Measurements from ENCODE around the gene JPH4. TPM values are rescaled to one million over a fixed set of nuclear protein-coding genes. Genes with fewer than 3 reads are reported as not detected.

The JPH4 gene
- total RNA-seq, 2 experiments from 2014 or later = 0.05 TPM; not detected in 1

- peaks cover 26% of the 10 kb centered on the region for H3K36me3 Mint-ChIP-seq (ENCODE audit: low read depth)
- no peaks in the 10 kb centered on the region for H3K27me3 Mint-ChIP-seq (ENCODE audit: low read depth)
- CTCF ChIA-PET = interaction anchor here (1.0 to 11.2 kb wide), 2 partner anchors 9 to 87 kb away, joined by 3 to 209 read pairs; no protein-coding TSS in a partner anchor
- peaks cover 30% of the 10 kb centered on the region for H3K4me1 Mint-ChIP-seq (ENCODE audit: low read depth)
- no peak overlapping the region for H3K27ac Mint-ChIP-seq
- no peak overlapping the region for H3K4me3 Mint-ChIP-seq
- no peaks in the 10 kb centered on the region for H3K9me3 Mint-ChIP-seq
- DNase-seq = no peak
- intact Hi-C loops (cut with micrococcal nuclease) = loop anchor here (2.0 kb wide), 2 partner anchors 97 to 575 kb away; partner anchors contain the start of genes EMC9 and NGDN
Measured at GRCh38 chr14:23565626-23566025, 13.0 kb downstream of the JPH4 start.

GRCh38 chr14:23564876-23565275 lies 13.7 kb downstream of the JPH4 start:
- DNase-seq = no peak
- no peaks in the 10 kb centered on the region for H3K9me3 Mint-ChIP-seq
- intact Hi-C loops (cut with micrococcal nuclease) = no loop called here
- no peak overlapping the region for H3K4me3 Mint-ChIP-seq
- no peaks in the 10 kb centered on the region for H3K27me3 Mint-ChIP-seq (ENCODE audit: low read depth)
- peaks cover 35% of the 10 kb centered on the region for H3K4me1 Mint-ChIP-seq (ENCODE audit: low read depth)
- peaks cover 29% of the 10 kb centered on the region for H3K36me3 Mint-ChIP-seq (ENCODE audit: low read depth)
- CTCF ChIA-PET = interaction anchor here (11.2 kb wide), 1 partner anchor 86 kb away, joined by 209 read pairs; no protein-coding TSS in a partner anchor
- H3K27ac Mint-ChIP-seq = no peak overlapping the region

DNA sequence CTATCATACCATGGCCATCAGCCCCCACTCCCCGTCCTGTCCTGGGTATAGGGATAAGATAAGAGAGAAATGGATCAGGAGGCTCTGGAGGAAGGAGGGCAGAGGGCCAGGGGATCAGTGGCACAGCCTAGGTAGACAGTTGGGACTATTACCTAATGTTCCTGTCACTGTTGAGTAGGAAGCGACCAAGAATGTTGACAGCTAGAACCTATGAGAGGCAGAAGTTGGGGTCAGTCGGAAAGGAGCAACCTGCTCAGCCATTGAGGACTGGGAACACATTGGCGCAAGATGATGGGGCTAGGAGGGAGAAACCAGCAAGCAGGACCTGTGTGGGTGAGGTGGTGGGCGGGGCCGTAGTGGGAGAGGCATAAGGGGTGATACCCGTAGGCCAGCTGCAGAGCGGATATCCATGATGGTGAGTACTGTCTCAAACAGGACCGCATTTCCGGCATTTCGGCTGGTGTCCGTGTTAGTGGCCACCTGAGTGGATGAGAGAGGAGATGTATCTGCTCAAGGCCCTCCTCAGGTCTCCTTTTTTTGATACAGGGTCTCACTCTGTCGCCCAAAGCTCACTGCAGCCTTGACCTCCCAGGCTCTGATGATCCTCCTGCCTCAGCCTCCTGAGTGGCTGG lies 14.3 kb downstream of the JPH4 start:
- DNase-seq = no peak
- Mint-ChIP-seq H3K4me1 (ENCODE audit: low read depth) (peaks cover 41% of the 10 kb centered on the region), H3K27me3 (ENCODE audit: low read depth) (no peaks in the 10 kb centered on the region), H3K4me3 (no peak overlapping the region), H3K9me3 (no peaks in the 10 kb centered on the region), H3K36me3 (ENCODE audit: low read depth) (peaks cover 32% of the 10 kb centered on the region), H3K27ac (no peak overlapping the region)
- intact Hi-C loops (cut with micrococcal nuclease) = no loop called here
- CTCF ChIA-PET = interaction anchor here (1.2 to 11.2 kb wide), 4 partner anchors 8 to 86 kb away, joined by 3 to 209 read pairs (median 9); no protein-coding TSS in a partner anchor

GRCh38 chr14:23563473-23564180 lies 15.0 kb downstream of the JPH4 start:
- Mint-ChIP-seq H3K4me1 (ENCODE audit: low read depth) (peaks cover 41% of the 10 kb centered on the region), H3K9me3 (no peaks in the 10 kb centered on the region), H3K4me3 (no peak overlapping the region), H3K27me3 (ENCODE audit: low read depth) (no peaks in the 10 kb centered on the region), H3K27ac (no peak overlapping the region), H3K36me3 (ENCODE audit: low read depth) (peaks cover 35% of the 10 kb centered on the region)
- CTCF ChIA-PET = interaction anchor here (0.5 to 11.2 kb wide), 17 partner anchors 9 to 347 kb away, joined by 3 to 209 read pairs (median 3); partner anchors contain the start of genes MYH7, PABPN1 and ZFHX2
- intact Hi-C loops (cut with micrococcal nuclease) = no loop called here
- DNase-seq = no peak

- peaks cover 38% of the 10 kb centered on the region for H3K4me1 Mint-ChIP-seq (ENCODE audit: low read depth)
- no peaks in the 10 kb centered on the region for H3K9me3 Mint-ChIP-seq
- peaks cover 35% of the 10 kb centered on the region for H3K36me3 Mint-ChIP-seq (ENCODE audit: low read depth)
- peak; percentile 67 for DNase-seq
- CTCF ChIA-PET = interaction anchor here (0.5 to 11.2 kb wide), 17 partner anchors 8 to 348 kb away, joined by 3 to 209 read pairs (median 3); partner anchors contain the start of genes MYH7, PABPN1 and ZFHX2
- H3K27me3 Mint-ChIP-seq (ENCODE audit: low read depth) = no peaks in the 10 kb centered on the region
- peak overlapping the region; percentile 10 for H3K27ac Mint-ChIP-seq
- intact Hi-C loops (cut with micrococcal nuclease) = loop anchor here (1.0 kb wide), 1 partner anchor 85 kb away; no protein-coding TSS in a partner anchor
- no peak overlapping the region for H3K4me3 Mint-ChIP-seq
Measured at GRCh38 chr14:23562822-23563472, 15.6 kb downstream of the JPH4 start.

- H3K36me3 Mint-ChIP-seq (ENCODE audit: low read depth) = peaks cover 35% of the 10 kb centered on the region
- peak overlapping the region; percentile 10 for H3K27ac Mint-ChIP-seq
- H3K9me3 Mint-ChIP-seq = no peaks in the 10 kb centered on the region
- H3K4me1 Mint-ChIP-seq (ENCODE audit: low read depth) = peaks cover 40% of the 10 kb centered on the region
- no peak for DNase-seq
- intact Hi-C loops (cut with micrococcal nuclease) = loop anchor here (1.0 kb wide), 1 partner anchor 84 kb away; no protein-coding TSS in a partner anchor
- no peak overlapping the region for H3K4me3 Mint-ChIP-seq
- CTCF ChIA-PET = interaction anchor here (0.8 to 11.2 kb wide), 14 partner anchors 8 to 348 kb away, joined by 3 to 209 read pairs (median 6); partner anchors contain the start of genes PABPN1 and ZFHX2
- H3K27me3 Mint-ChIP-seq (ENCODE audit: low read depth) = no peaks in the 10 kb centered on the region
Measured at GRCh38 chr14:23561873-23562821, 16.4 kb downstream of the JPH4 start.

GRCh38 chr14:23561259-23561658 lies 17.3 kb downstream of the JPH4 start:
- CTCF ChIA-PET = interaction anchor here (0.8 to 11.2 kb wide), 9 partner anchors 9 to 240 kb away, joined by 3 to 209 read pairs (median 6); partner anchors contain the start of genes PABPN1 and ZFHX2
- Mint-ChIP-seq H3K36me3 (ENCODE audit: low read depth) (peaks cover 35% of the 10 kb centered on the region), H3K9me3 (no peaks in the 10 kb centered on the region), H3K4me1 (ENCODE audit: low read depth) (peaks cover 41% of the 10 kb centered on the region), H3K27ac (no peak overlapping the region), H3K27me3 (ENCODE audit: low read depth) (no peaks in the 10 kb centered on the region), H3K4me3 (no peak overlapping the region)
- DNase-seq = no peak
- intact Hi-C loops (cut with micrococcal nuclease) = no loop called here

DNA sequence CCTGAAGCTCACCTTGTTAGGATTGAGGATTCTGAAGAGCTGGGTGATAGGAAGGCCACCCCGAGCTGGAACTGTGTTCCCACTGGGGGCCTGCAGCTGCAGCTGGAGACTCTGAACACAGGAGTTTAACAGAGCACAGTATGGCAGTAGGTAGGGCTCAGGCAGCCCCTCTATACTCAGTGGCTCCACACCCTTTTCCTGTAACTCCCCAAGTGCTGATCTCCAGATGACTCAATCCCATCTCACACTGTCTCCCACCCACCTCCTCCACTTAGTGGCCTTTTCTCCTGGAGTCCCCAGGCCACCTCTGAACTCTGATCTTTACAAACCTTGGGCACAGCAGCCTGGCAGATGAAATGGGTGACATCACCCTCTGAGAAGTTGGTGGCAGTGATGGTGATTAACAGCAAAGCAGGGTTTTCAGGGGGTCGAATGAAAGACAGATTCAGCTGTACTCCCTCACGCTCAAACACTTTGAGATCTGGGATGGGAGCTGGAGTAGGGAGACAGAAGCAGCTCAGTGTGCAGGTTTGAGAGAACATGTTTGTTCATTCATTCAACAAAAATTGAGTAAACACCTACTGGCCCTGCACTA lies 18.6 kb downstream of the JPH4 start:
- Mint-ChIP-seq H3K9me3 (no peaks in the 10 kb centered on the region), H3K27ac (peak overlapping the region; percentile 74), H3K4me3 (no peak overlapping the region), H3K4me1 (ENCODE audit: low read depth) (peaks cover 44% of the 10 kb centered on the region), H3K36me3 (ENCODE audit: low read depth) (peaks cover 31% of the 10 kb centered on the region), H3K27me3 (ENCODE audit: low read depth) (no peaks in the 10 kb centered on the region)
- DNase-seq = no peak
- intact Hi-C loops (cut with micrococcal nuclease) = loop anchor here (1.0 to 10.0 kb wide), 2 partner anchors 232 to 715 kb away; partner anchors contain the start of gene RABGGTA
- CTCF ChIA-PET = interaction anchor here (0.6 to 11.2 kb wide), 22 partner anchors 8 to 605 kb away, joined by 3 to 209 read pairs (median 5); partner anchors contain the start of genes AP1G2, PABPN1 and ZFHX2

DNA sequence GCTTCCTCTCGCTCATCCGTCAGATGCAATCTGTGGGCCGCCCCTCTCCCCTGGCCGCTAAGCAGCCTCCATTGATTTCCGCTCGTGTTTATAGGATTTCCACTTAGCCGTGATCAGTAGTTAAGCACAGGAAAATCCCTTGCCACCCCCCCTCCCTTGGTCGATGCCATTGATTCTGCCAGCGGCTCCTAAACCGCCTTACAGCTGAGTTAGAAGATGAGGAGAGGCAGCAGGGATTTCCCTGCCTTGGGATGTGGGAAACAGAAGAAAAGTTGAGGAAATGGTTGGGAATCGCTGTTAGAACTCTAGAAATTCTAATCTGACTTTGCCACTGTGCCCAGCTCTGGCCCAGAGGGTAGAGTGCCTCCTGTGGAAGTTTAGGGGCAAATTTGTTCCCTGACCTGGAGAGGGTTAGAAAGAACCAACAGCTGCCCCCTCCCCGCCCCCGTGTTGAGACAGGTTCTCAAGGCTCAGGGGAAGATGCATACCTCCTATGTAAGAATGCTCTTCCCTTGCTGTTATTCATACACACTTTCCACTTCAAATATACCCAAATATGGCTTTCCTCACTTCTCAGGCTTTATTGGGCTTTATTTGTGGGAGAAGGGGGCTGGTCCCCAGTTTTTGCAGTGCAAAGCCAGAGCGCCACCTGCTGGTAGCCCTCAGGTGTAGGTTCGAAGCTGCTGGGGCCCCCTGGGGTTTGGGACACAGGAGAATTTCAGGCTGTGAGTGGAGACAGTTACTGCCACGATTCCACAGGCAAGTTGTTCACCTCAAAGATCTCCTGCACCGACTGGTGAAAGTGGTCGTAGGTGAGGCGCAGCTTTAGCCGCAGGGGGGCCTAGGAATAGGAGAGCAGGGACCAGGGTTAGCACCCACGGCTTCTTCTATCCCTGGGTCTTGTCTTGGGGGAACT lies 19.3 kb downstream of the JPH4 start:
- intact Hi-C loops (cut with micrococcal nuclease) = loop anchor here (1.0 to 10.0 kb wide), 2 partner anchors 231 to 716 kb away; partner anchors contain the start of gene RABGGTA
- Mint-ChIP-seq H3K4me3 (no peak overlapping the region), H3K27me3 (ENCODE audit: low read depth) (no peaks in the 10 kb centered on the region), H3K36me3 (ENCODE audit: low read depth) (peaks cover 27% of the 10 kb centered on the region), H3K4me1 (ENCODE audit: low read depth) (peaks cover 45% of the 10 kb centered on the region), H3K27ac (no peak overlapping the region), H3K9me3 (no peaks in the 10 kb centered on the region)
- peak; percentile 79 for DNase-seq
- CTCF ChIA-PET = interaction anchor here (0.6 to 11.2 kb wide), 23 partner anchors 9 to 605 kb away, joined by 3 to 209 read pairs (median 4); partner anchors contain the start of genes AP1G2 and PABPN1
